Endothelial cell of umbilical vein (primary cell): Measurements from ENCODE around the gene NRXN3. TPM values are rescaled to one million over a fixed set of nuclear protein-coding genes. Genes with fewer than 3 reads are reported as not detected.
"Not testable (repeated sequence)": the region's sequence is repeated elsewhere in the genome, so short reads cannot be mapped to it uniquely, and the experiment has no call there.

Experiments
- BruUV-seq: library from RNA; stranded (reverse); fragments of 400-500 nt; replicated peaks from 2 replicates; lab custom pipeline; 2021; lab: Mats Ljungman, UMichigan
- CTCF ChIA-PET: fragments of 300-600, 350-600 bp; sonication (Branson Sonifier 250); formaldehyde crosslinking; loops from one replicate; lab custom pipeline; 2021; ENCODE audit warnings: antibody characterized with exemption, inconsistent platforms; lab: Charles Lee
- POLR2A ChIA-PET: fragments of 300-600, 350-600 bp; sonication (Branson Sonifier 250); formaldehyde crosslinking; loops from one replicate; lab custom pipeline; 2021; ENCODE audit warnings: antibody characterized with exemption, inconsistent platforms; lab: Charles Lee
- DNase-seq: peaks from one replicate; pipeline ENCODE4 v3.0.0-alpha.2; 2011; ENCODE audit warnings: low read depth, low spot score
- FAIRE-seq: peaks from 2 replicates; lab custom pipeline; 2011; peaks lifted over from hg19 to GRCh38; lab: Jason Lieb, UNC
- H2AFZ ChIP-seq: 2 replicates; pipeline ENCODE4 v1.6.0; 2012; ENCODE audit warnings: low read depth, low read length, control low read depth, inconsistent platforms
- H3K27ac ChIP-seq: 2 replicates; pipeline ENCODE4 v1.5.1; 2011; ENCODE audit warnings: low read depth, mild to moderate bottlenecking, control low read depth, low read length, moderate library complexity; ENCODE audit not compliant: insufficient read depth
- H3K27me3 ChIP-seq, 2 experiments: 2 replicates each; pipeline versions ENCODE4 v1.6.0 to v1.6.1; 2011; ENCODE audit warnings: low read length in 2 of 2, mixed read lengths in 1 of 2; ENCODE audit not compliant: control insufficient read depth in 2 of 2, insufficient read depth in 2 of 2
- H3K36me3 ChIP-seq, 2 experiments: 2 replicates in 1 of 2; 3 replicates in 1 of 2; pipeline ENCODE4 v1.5.1; 2011; ENCODE audit warnings: low read length in 2 of 2, mild to moderate bottlenecking in 1 of 2, moderate library complexity in 1 of 2; ENCODE audit not compliant: control insufficient read depth in 2 of 2, insufficient read depth in 2 of 2; ENCODE audit errors: extremely low read depth in 1 of 2
- H3K4me1 ChIP-seq: 3 replicates; pipeline ENCODE4 v1.5.1; 2011; ENCODE audit warnings: mild to moderate bottlenecking, low read length; ENCODE audit not compliant: control insufficient read depth, insufficient read depth; ENCODE audit errors: extremely low read depth
- H3K4me2 ChIP-seq: 2 replicates; pipeline ENCODE4 v1.6.1; 2011; ENCODE audit warnings: low read length, control low read depth, mixed read lengths; ENCODE audit not compliant: insufficient read depth
- H3K4me3 ChIP-seq, 3 experiments: fragments of 200-600 bp in 1 of 3; sonication (generic), shearing (Covaris generic) in 1 of 3; replicated peaks in 1 of 3; 2 replicates each; pipeline ENCODE4 v1.5.1; 2011 to 2016; ENCODE audit warnings: control low read depth in 3 of 3, low read length in 3 of 3, mild to moderate bottlenecking in 2 of 3, inconsistent platforms in 1 of 3, low read depth in 1 of 3, moderate library complexity in 1 of 3; ENCODE audit not compliant: insufficient read depth in 1 of 3
- H3K79me2 ChIP-seq: 2 replicates; pipeline ENCODE4 v1.6.0; 2012; ENCODE audit warnings: low read length, inconsistent platforms; ENCODE audit not compliant: control insufficient read depth, insufficient read depth
- H3K9ac ChIP-seq: replicated peaks from 2 replicates; pipeline ENCODE3; 2011; ENCODE audit warnings: low read length, control low read depth; ENCODE audit not compliant: insufficient read depth; ENCODE audit errors: extremely low read depth
- H3K9me1 ChIP-seq: replicated peaks from 3 replicates; pipeline ENCODE4 v1.6.0; 2011; ENCODE audit warnings: mild to moderate bottlenecking, low read length; ENCODE audit not compliant: control insufficient read depth, insufficient read depth; ENCODE audit errors: extremely low read depth
- H3K9me3 ChIP-seq: replicated peaks from 2 replicates; pipeline ENCODE4 v1.5.1; 2012; ENCODE audit warnings: low read length, inconsistent platforms; ENCODE audit not compliant: control insufficient read depth, insufficient read depth
- H4K20me1 ChIP-seq: replicated peaks from 2 replicates; pipeline ENCODE3; 2011; ENCODE audit warnings: mild to moderate bottlenecking, low read length; ENCODE audit not compliant: control insufficient read depth, insufficient read depth; ENCODE audit errors: extremely low read depth
- CTCF ChIP-seq, 2 donors: IDR thresholded peaks; 1 replicate in 1 of 2; 2 replicates in 1 of 2; pipeline ENCODE4 v1.5.1; 2011; ENCODE audit warnings: low read length in 2 of 2, mild to moderate bottlenecking in 2 of 2, moderate library complexity in 2 of 2, control low read depth in 1 of 2, inconsistent platforms in 1 of 2, low read depth in 1 of 2; ENCODE audit not compliant: insufficient read depth in 1 of 2; ENCODE audit errors: extremely low read depth in 1 of 2
- EZH2 ChIP-seq: IDR thresholded peaks from 2 replicates; pipeline ENCODE4 v1.6.1; 2012; ENCODE audit warnings: borderline replicate concordance, low read depth, mild to moderate bottlenecking, moderate library complexity, low read length, inconsistent platforms; ENCODE audit not compliant: severe bottlenecking
- FOS ChIP-seq: IDR thresholded peaks from 2 replicates; pipeline ENCODE4 v1.6.1; 2011; ENCODE audit warnings: mild to moderate bottlenecking, low read length, moderate library complexity, borderline replicate concordance; ENCODE audit not compliant: insufficient read depth
- GATA2 ChIP-seq: IDR thresholded peaks from 2 replicates; pipeline ENCODE4 v1.7.0; 2011; ENCODE audit warnings: low read depth, mild to moderate bottlenecking, moderate library complexity, mixed read lengths, low read length; ENCODE audit not compliant: insufficient read length, insufficient read depth
- JUN ChIP-seq: IDR thresholded peaks from 2 replicates; pipeline ENCODE4 v1.6.1; 2011; ENCODE audit warnings: borderline replicate concordance, low read depth; ENCODE audit not compliant: insufficient read length, insufficient read depth
- MYC ChIP-seq: IDR thresholded peaks from one replicate; pipeline ENCODE4 v1.6.1; 2011; ENCODE audit warnings: mild to moderate bottlenecking, low read depth, low read length
- POLR2A ChIP-seq: IDR thresholded peaks from 2 replicates; pipeline ENCODE4 v1.6.1; 2012; ENCODE audit warnings: low read depth, mild to moderate bottlenecking, control low read depth, low read length
- POLR2AphosphoS5 ChIP-seq: IDR thresholded peaks from 2 replicates; pipeline ENCODE4 v1.6.1; 2012; ENCODE audit warnings: low read depth, mild to moderate bottlenecking, control low read depth, low read length, moderate library complexity; ENCODE audit not compliant: insufficient read depth
- dilution Hi-C: fragments of 300-500 bp; cut with MboI; formaldehyde crosslinking; loops from one replicate; pipeline ENCODE4 v1.15.0; 2019; ENCODE audit warnings: low sequenced_read_pairs; ENCODE audit not compliant: extremely low pct_ligation_motif_present
- intact Hi-C: fragments of 100-400 bp; cut with micrococcal nuclease; formaldehyde crosslinking; loops from one replicate; pipeline ENCODE4 v1.10.0; 2022
- polyA plus RNA-seq, 4 experiments: library from polyadenylated mRNA; depleted of rRNA in 3 of 4; stranded (reverse) in 3 of 4; unstranded in 1 of 4; fragments of >200 nt; gene quantifications; 2 replicates each; pipeline versions ENCODE4 v1.2.1 to v1.2.3, GENCODE V29; 2011 to 2012; ENCODE audit warnings: missing spikeins in 1 of 4
- total RNA-seq: library from RNA; stranded (reverse); gene quantifications from 2 replicates; pipeline ENCODE4 v1.2.3, GENCODE V29; 2021
- TF ChIP-seq, protein P1 (sequence below): IDR thresholded peaks from 2 replicates; pipeline ENCODE4 v1.6.1; 2011; ENCODE audit not compliant: insufficient read depth, insufficient read length

NRXN3 gene
- total and polyA plus RNA-seq, 2 donors (not counting 3 experiments of a cell fraction or from before 2014, with no cell fraction given), result 0.72 to 4.2 TPM

DNA sequence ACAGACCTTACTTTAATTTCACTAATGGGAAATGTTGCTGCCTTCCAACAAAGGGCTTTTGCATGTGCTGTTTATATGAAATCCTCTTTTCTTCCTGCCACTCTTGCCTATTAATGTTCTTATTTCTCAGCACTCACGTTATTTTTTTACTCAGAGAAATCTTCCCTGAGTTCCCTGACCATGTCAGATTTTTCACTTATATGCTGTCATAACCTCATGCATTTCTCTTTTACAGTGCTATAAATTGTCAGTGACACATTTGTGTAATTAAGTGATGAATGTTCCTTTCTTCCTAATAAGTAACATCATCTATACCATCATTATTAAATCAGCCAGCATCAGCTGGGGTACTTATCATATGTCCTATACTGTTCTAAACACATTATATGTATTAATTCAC lies 1597.1 kb downstream of the NRXN3 start:
- BruUV-seq, result no TSS peak
- POLR2A ChIA-PET, result no interaction called here

DNA sequence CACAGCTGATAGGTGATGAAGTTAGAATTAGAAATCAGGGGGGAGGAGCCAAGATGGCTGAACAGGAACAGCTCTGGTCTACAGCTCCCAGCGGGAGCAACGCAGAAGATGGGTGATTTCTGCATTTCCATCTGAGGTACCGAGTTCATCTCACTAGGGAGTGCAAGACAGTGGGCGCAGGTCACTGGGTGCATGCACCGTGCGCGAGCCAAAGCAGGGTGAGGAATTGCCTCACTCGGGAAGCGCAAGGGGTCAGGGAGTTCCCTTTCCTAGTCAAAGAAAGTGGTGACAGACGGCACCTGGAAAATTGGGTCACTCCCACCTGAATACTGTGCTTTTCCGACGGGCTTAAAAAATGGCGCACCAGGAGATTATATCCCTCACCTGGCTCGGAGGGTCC lies 1597.5 kb downstream of the NRXN3 start:
- dilution Hi-C loops, H3K36me3 ChIP-seq, CTCF ChIA-PET, DNase-seq, H3K27me3 ChIP-seq, BruUV-seq, H2AFZ ChIP-seq, H3K4me1 ChIP-seq, intact Hi-C loops, H3K4me2 ChIP-seq, H3K4me3 ChIP-seq, H3K9ac ChIP-seq, POLR2A ChIA-PET, H3K9me3 ChIP-seq, H3K9me1 ChIP-seq, H4K20me1 ChIP-seq, H3K79me2 ChIP-seq, FAIRE-seq, H3K27ac ChIP-seq: not testable (repeated sequence)

More for the DNA sequence above, 1597.1 kb downstream of the NRXN3 start:
- H2AFZ ChIP-seq, result no peak overlapping the region
- H3K79me2 ChIP-seq, result no peaks in the 10 kb centered on the region
- H3K9ac ChIP-seq, result no peak overlapping the region
- FAIRE-seq (no peak), DNase-seq (no peak)
- no peak overlapping the region for H3K27ac ChIP-seq
- intact Hi-C loops, result no loop called here
- H3K36me3 ChIP-seq, result no peaks in the 10 kb centered on the region
- no peaks in the 10 kb centered on the region for H3K9me1 ChIP-seq
- no peaks in the 10 kb centered on the region for H3K9me3 ChIP-seq
- dilution Hi-C loops, result no loop called here
- H3K4me2 ChIP-seq, result no peak overlapping the region
- no peaks in the 10 kb centered on the region for H3K4me1 ChIP-seq
- H3K4me3 ChIP-seq, result no peak overlapping the region
- TF ChIP-seq POLR2AphosphoS5, result no peak
- TF ChIP-seq EZH2, result no peak
- no peak for TF ChIP-seq FOS
- no peak for TF ChIP-seq JUN
- TF ChIP-seq MYC, result no peak
- TF ChIP-seq GATA2, result no peak
- TF ChIP-seq, protein P1, sequence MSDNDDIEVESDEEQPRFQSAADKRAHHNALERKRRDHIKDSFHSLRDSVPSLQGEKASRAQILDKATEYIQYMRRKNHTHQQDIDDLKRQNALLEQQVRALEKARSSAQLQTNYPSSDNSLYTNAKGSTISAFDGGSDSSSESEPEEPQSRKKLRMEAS, result no peak
- TF ChIP-seq CTCF (IDR thresholded peaks at IDR 0.05; ENCODE audit: extremely low read depth in 1 of 2, insufficient read depth in 1 of 2, low read depth in 1 of 2, low read length in 2 of 2), result no peak
- TF ChIP-seq POLR2A, result no peak
- no peaks in the 10 kb centered on the region for H4K20me1 ChIP-seq
- CTCF ChIA-PET, result no interaction called here
- H3K27me3 ChIP-seq, result no peaks in the 10 kb centered on the region
